HL-60 (cell line): Measurements from ENCODE around the gene IQGAP2.

Experiments used
- DNase-seq, 2 experiments: peaks; one replicate each; pipeline ENCODE4 v3.0.0-alpha.2; 2010 to 2020; ENCODE audit warnings: low read depth in 1 of 2, low spot score in 1 of 2
- H3K27ac ChIP-seq: fragments of 250-450 bp; sonication (Bioruptor Pico); replicated peaks from 2 replicates; pipeline ENCODE4 v1.5.1; 2020; ENCODE audit warnings: mild to moderate bottlenecking, moderate library complexity
- H3K27me3 ChIP-seq: fragments of 250-450 bp; sonication (Bioruptor Pico); 2 replicates; pipeline ENCODE4 v1.5.1; 2021; ENCODE audit warnings: mild to moderate bottlenecking, moderate library complexity; ENCODE audit not compliant: insufficient read depth, poor library complexity, severe bottlenecking
- H3K4me3 ChIP-seq: replicated peaks from 2 replicates; pipeline ENCODE4 v1.5.1; 2011; ENCODE audit warnings: mild to moderate bottlenecking, control low read depth, low read length; ENCODE audit not compliant: insufficient read depth
- CTCF ChIP-seq: IDR thresholded peaks from one replicate; pipeline ENCODE4 v1.5.1; 2011; ENCODE audit warnings: low read length, control low read depth, inconsistent platforms; ENCODE audit not compliant: insufficient read depth
- GABPA ChIP-seq: IDR thresholded peaks from 2 replicates; pipeline ENCODE4 v1.6.1; 2012; ENCODE audit warnings: low read depth
- POLR2AphosphoS5 ChIP-seq: IDR thresholded peaks from 2 replicates; pipeline ENCODE4 v1.6.1; 2012; ENCODE audit warnings: low read depth
- REST ChIP-seq: IDR thresholded peaks from 2 replicates; pipeline ENCODE4 v1.6.1; 2012; ENCODE audit warnings: low read depth; ENCODE audit not compliant: insufficient replicate concordance
- SPI1 ChIP-seq: IDR thresholded peaks from 2 replicates; pipeline ENCODE4 v1.6.1; 2012; ENCODE audit warnings: low read depth, mild to moderate bottlenecking, borderline replicate concordance

The IQGAP2 gene

GRCh38 chr5:76718880-76719279 is 315.8 kb downstream of the IQGAP2 start:
- no peaks in the 10 kb centered on the region for H3K27me3 ChIP-seq
- DNase-seq, result no peak
- H3K4me3 ChIP-seq, result no peak overlapping the region
- H3K27ac ChIP-seq, result no peak overlapping the region
- TF ChIP-seq CTCF (no peak), GABPA (no peak), POLR2AphosphoS5 (no peak), REST (no peak), SPI1 (no peak)

GRCh38 chr5:76720988-76721569 is 318.0 kb downstream of the IQGAP2 start:
- DNase-seq, result no peak

More at GRCh38 chr5:76720988-76721569, 318.0 kb downstream of the IQGAP2 start:
- no peak overlapping the region for H3K4me3 ChIP-seq
- no peak overlapping the region for H3K27ac ChIP-seq
- H3K27me3 ChIP-seq, result no peaks in the 10 kb centered on the region
- TF ChIP-seq GABPA (no peak), CTCF (no peak), SPI1 (no peak), REST (no peak), POLR2AphosphoS5 (no peak)
